ENCODE data around the gene MAP3K13.
A peak's percentile ranks its signal among the peaks of the same experiment; 100 is the strongest.
"Not testable (repeated sequence)": the region's sequence is repeated elsewhere in the genome, so short reads cannot be mapped to it uniquely, and the experiment has no call there.

MAP3K13 gene

DNA sequence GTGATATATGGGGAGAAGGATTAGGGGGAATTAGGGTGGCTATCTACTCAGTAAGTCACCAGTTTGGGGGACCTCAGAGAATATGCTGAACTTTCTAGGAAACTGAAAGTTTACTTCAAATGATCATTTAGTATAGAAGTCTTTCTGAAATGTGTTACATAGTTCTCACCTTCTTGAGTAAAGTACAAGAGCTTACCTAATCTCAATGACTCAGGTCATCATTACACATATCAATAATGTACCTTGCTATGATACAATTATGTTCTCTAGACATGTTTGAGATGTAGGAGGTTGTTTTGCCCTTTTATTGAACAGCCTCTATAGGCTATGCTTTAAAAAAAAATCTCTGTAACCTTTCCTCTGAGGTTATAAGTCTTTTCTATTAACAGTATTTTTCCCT lies 85.2 kb downstream of the MAP3K13 start:
- DNase-seq (ENCODE audit: low read depth): no peak

DNA sequence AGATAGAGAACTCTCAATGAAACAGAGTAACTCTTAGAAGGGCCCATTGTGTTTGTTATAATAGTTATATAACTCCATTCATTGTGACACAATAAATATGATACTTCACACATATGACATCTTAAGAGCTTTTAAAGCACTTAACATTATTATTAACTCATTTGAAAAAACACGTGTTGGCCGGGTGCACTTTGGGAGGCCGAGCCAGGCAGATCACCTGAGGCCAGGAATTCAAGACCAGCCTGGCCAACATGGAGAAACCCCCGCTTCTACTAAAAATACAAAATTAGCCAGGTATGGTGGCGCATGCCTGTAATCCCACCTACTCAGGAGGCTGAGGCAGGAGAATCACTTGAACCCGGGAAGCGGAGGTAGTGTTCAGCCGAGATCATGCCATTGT lies 88.5 kb downstream of the MAP3K13 start:
- not testable (repeated sequence) for DNase-seq (ENCODE audit: low read depth)

GRCh38 chr3:185457376-185457775 lies 94.4 kb downstream of the MAP3K13 start:
- no peak for DNase-seq (ENCODE audit: low read depth)

GRCh38 chr3:185460309-185460708 lies 97.4 kb downstream of the MAP3K13 start:
- no peak for DNase-seq (ENCODE audit: low read depth)

DNA sequence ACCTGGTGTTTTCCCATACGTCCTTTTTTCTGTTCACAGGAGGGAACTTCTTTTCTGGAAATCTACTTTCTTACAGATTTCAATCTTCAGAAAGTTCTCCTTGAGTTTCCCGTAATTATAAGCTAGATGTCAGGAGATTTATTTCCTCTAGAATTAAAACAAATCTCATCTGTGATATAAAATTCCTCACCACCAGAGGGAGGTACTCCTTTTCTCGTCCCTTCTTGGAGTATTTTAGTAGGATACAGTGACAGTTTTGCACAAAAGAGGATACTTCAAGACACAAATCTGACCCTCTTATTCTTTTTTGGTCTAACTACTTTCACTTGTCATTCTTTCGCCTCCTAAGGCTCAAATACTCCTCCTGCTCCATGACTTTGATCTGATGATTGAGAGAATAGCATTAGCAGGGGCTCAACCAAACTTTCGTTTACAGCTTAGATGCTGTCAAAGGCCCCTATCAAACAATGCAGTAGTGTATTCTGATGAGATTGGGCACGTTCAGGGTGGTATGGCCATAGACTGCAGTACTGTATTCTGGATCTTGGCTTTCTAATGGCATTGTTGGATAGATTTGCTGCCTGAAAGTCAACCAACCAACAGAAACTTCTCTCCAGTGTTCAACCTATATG lies 97.9 kb downstream of the MAP3K13 start:
- no peak for DNase-seq (ENCODE audit: low read depth)

DNA sequence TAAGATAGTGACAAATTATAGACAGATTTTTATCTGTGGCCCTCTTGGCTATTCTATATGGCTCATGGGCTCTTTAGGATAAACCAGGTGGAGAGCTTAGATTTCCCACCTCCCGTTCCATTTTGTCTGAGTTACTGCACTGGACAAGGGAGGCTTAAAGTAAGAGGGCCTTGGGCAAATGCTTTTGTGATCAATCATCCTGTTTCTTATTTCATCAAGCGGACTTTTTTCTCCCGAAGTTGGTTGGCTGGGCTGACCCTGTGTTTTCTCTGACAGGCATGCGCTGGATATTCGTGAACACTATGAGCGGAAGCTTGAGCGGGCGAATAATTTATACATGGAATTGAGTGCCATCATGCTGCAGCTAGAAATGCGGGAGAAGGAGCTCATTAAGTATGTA lies 102.5 kb downstream of the MAP3K13 start:
- DNase-seq (ENCODE audit: low read depth): no peak

- not testable (repeated sequence) for DNase-seq (ENCODE audit: low read depth)
Observed at GRCh38 chr3:185466123-185466522, 103.2 kb downstream of the MAP3K13 start.

DNA sequence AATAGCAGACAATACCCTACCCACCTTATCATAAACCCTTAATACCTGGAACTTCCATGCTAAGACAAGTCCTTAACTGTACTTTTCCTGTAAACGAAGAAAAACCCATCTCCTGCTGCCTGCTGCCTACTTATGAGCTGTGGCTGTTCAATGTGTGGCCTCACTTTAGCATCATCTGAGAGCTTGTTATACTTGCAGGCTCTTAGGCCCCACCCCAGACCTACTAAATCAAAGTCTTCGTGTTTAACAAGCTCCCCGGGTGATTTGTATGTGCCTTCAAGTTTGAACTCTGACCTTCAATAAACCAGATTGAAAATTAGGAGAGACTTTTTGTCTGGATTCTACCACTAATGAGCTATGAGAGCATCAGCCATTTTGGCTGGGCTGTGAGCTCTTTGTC lies 106.6 kb downstream of the MAP3K13 start:
- DNase-seq (ENCODE audit: low read depth): no peak

GRCh38 chr3:185470323-185470722 lies 107.4 kb downstream of the MAP3K13 start:
- no peak for DNase-seq (ENCODE audit: low read depth)

DNA sequence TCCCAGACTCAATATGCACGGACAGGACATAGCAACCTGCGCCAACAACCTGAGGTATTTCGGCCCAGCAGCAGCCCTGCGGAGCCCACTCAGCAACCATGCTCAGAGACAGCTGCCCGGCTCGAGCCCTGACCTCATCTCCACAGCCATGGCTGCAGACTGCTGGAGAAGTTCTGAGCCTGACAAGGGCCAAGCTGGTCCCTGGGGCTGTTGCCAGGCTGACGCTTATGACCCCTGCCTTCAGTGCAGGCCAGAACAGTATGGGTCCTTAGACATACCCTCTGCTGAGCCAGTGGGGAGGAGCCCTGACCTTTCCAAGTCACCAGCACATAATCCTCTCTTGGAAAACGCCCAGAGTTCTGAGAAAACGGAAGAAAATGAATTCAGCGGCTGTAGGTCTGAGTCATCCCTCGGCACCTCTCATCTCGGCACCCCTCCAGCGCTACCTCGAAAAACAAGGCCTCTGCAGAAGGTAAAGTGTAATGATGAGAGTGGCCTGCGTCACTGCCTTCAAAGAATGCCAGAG lies 110.4 kb downstream of the MAP3K13 start:
- DNase-seq (ENCODE audit: low read depth): no peak

DNA sequence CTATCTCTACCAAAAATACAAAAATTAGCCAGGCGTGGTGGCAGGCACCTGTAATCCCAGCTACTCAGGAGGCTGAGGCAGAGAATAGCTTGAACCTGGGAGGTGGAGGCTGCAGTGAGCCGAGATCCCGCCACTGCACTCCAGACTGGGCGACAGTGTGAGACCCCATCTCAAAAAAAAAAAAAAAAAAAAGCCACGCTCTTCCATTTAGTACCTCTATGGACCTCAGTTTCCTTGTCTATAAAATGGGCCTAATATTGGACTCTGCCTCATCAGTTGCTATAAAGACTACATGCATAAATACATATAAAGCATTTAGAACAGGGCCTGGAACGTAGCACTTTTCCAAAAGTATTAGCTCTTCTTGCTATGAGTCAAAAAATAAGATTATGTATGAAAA lies 112.0 kb downstream of the MAP3K13 start:
- DNase-seq (ENCODE audit: low read depth): not testable (repeated sequence)

GRCh38 chr3:185477316-185477715 lies 114.4 kb downstream of the MAP3K13 start:
- DNase-seq (ENCODE audit: low read depth): no peak

- DNase-seq (ENCODE audit: low read depth): no peak
Observed at GRCh38 chr3:185479373-185479945, 116.5 kb downstream of the MAP3K13 start.

- no peak for DNase-seq (ENCODE audit: low read depth)
Observed at GRCh38 chr3:185484296-185484695, 121.4 kb downstream of the MAP3K13 start.

- DNase-seq (ENCODE audit: low read depth): no peak
Observed at GRCh38 chr3:185486394-185486793, 123.5 kb downstream of the MAP3K13 start.

GRCh38 chr3:185488465-185488864 lies 125.5 kb downstream of the MAP3K13 start:
- no peak for DNase-seq (ENCODE audit: low read depth)

- DNase-seq (ENCODE audit: low read depth): no peak
Observed at GRCh38 chr3:185489462-185489861, 126.5 kb downstream of the MAP3K13 start.

DNA sequence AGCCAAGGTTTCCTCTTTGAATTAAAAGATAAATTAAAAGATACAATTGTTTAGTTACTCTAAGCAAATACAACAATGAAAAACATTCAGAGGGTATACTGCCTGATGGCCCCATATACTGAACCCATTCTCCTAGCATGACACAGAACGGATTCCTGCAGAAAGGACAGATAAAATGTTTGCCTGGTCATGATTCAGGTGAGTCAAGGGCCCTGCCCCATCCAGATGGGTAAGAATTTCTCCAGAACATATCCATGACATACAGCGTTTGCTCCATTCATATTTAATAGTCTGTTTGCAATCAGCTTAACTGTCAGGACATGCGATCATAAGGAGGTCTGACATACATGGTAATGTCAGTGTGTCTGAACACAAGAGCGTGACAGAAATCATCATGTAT lies 127.3 kb downstream of the MAP3K13 start:
- no peak for DNase-seq (ENCODE audit: low read depth)

GRCh38 chr3:185498503-185499396 lies 135.8 kb downstream of the MAP3K13 start, which contains the start of gene TMEM41A:
Gene TMEM41A, minus strand, starts transcription at chr3:185499035. Its CDS starts 74 bp downstream, at chr3:185498961.
- peak; percentile 64 for DNase-seq (ENCODE audit: low read depth)

GRCh38 chr3:185502987-185503386 lies 140.1 kb downstream of the MAP3K13 start:
- DNase-seq (ENCODE audit: low read depth): no peak

DNA sequence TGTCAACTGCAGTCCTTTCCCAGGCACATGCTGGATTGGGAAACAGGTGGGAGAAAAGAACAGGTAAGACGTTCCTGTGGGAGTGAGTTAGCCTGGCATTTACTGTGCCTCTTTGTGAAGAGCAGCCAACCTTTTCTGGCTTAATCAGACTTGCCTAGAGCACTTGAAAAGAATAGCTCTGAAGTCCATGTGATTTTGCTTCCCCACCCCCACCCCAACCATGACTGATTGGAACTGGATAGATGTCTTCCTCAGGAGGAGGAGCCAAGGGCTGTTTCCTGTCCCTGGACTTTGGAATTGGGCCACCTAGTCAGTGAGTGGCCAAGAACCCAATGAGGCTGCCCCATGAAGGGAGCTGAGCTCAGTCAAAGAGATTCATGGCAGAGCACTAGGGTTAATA lies 140.6 kb downstream of the MAP3K13 start:
- no peak for DNase-seq (ENCODE audit: low read depth)

DNA sequence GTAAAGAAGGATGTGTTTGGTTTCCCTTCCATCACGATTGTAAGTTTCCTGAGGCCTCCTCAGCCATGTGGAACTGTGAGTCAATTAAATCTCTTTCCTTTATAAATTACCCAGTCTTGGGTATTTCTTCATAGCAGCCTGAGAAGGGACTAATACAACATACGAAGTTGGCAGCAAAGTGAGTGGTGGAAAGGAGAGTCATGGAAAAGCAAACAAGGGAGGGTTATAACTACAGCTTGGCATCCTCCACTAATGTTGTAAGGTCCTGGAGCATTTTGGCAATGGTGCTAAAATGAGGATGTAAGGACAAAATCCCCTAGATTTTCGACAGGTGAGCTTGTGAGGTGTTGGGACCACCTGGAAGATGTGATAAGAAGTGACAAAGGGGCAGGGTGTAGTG lies 141.7 kb downstream of the MAP3K13 start:
- DNase-seq (ENCODE audit: low read depth): no peak

DNA sequence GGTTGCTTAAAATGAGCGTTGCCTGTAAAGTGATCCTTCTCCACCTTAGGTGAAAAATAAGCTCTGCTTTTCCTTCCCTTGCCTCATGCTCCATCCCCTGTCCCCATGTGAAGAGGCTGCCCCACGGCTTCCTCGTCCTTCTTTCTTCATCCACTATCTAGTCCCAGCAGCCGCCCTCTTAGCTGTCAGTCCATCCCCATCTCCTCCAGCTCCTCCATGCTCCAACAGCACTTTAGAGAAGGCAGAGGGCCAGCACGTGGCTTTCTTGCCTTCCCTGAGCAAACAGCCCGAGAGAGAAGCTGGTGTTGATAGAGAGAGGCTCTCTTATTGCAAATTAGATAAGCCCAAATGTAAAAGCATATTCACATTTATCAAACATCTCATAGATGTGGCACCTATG lies 144.9 kb downstream of the MAP3K13 start:
- no peak for DNase-seq (ENCODE audit: low read depth)
